WTC11 (cell line): ENCODE data around the gene GLA. TPM values are rescaled to one million over a fixed set of nuclear protein-coding genes. Genes with fewer than 3 reads are reported as not detected.

Experiments
- ATAC-seq: fragments of 200-7000 bp; cut with Tn5 transposase; 2 replicates; pipeline ENCODE4 v1.10.0; 2021; ENCODE audit warnings: mild to moderate bottlenecking, moderate library complexity
- CTCF ChIA-PET: fragments of 300-600 bp; sonication (Branson Sonifier 250); formaldehyde crosslinking; loops from one replicate; lab custom pipeline; 2021; ENCODE audit warnings: antibody characterized with exemption; lab: Charles Lee
- POLR2A ChIA-PET: fragments of 350-600 bp; sonication (Branson Sonifier 250); formaldehyde crosslinking; loops from one replicate; lab custom pipeline; 2021; ENCODE audit warnings: antibody characterized with exemption; lab: Charles Lee
- DNase-seq: peaks from one replicate; pipeline ENCODE4 v3.0.0; 2021; ENCODE audit warnings: low spot score
- H3K27ac Mint-ChIP-seq: 2 replicates; pipeline ENCODE4 v1.8.0; 2021; ENCODE audit warnings: mixed read lengths
- H3K27me3 Mint-ChIP-seq: 2 replicates; pipeline ENCODE4 v1.8.0; 2021; ENCODE audit warnings: low read depth, mild to moderate bottlenecking, moderate library complexity, mixed read lengths
- H3K36me3 Mint-ChIP-seq: 2 replicates; pipeline ENCODE4 v1.8.0; 2021; ENCODE audit warnings: mixed read lengths
- H3K4me1 Mint-ChIP-seq: 2 replicates; pipeline ENCODE4 v1.8.0; 2022; ENCODE audit warnings: mixed read lengths
- H3K4me3 Mint-ChIP-seq: 2 replicates; pipeline ENCODE4 v1.8.0; 2021; ENCODE audit warnings: mild to moderate bottlenecking, moderate library complexity, mixed read lengths
- H3K9me3 Mint-ChIP-seq: 2 replicates; pipeline ENCODE4 v1.8.0; 2021; ENCODE audit warnings: mixed read lengths
- CREB1 ChIP-seq: sonication (generic); formaldehyde crosslinking; IDR thresholded peaks from 2 replicates; pipeline ENCODE4 v1.8.0; 2023; ENCODE audit warnings: mild to moderate bottlenecking, missing genetic modification reagents
- ESRRA ChIP-seq: sonication (generic); formaldehyde crosslinking; IDR thresholded peaks from 2 replicates; pipeline ENCODE4 v1.8.1; 2022; ENCODE audit warnings: mild to moderate bottlenecking, missing genetic modification reagents, borderline replicate concordance
- FOXK1 ChIP-seq: sonication (generic); formaldehyde crosslinking; IDR thresholded peaks from 2 replicates; pipeline ENCODE4 v1.8.0; 2022; ENCODE audit warnings: mild to moderate bottlenecking, moderate library complexity, missing genetic modification reagents
- GABPB1 ChIP-seq: sonication (generic); formaldehyde crosslinking; IDR thresholded peaks from 2 replicates; pipeline ENCODE4 v1.8.1; 2023; ENCODE audit warnings: mild to moderate bottlenecking, missing genetic modification reagents
- NFATC4 ChIP-seq: fragments of 250-450 bp; sonication (Bioruptor Pico); IDR thresholded peaks from 2 replicates; pipeline ENCODE4 v1.9.0; 2021; ENCODE audit warnings: mild to moderate bottlenecking
- TEAD4 ChIP-seq: sonication (generic); formaldehyde crosslinking; IDR thresholded peaks from 2 replicates; pipeline ENCODE4 v1.8.0; 2022; ENCODE audit warnings: mild to moderate bottlenecking, missing genetic modification reagents
- TP53 ChIP-seq: sonication (generic); formaldehyde crosslinking; IDR thresholded peaks from 2 replicates; pipeline ENCODE4 v1.8.1; 2023; ENCODE audit warnings: mild to moderate bottlenecking, missing genetic modification reagents
- ZNF138 ChIP-seq: sonication (generic); formaldehyde crosslinking; conservative IDR thresholded peaks from 2 replicates; pipeline ENCODE4 v1.8.1; 2022; ENCODE audit warnings: mild to moderate bottlenecking, moderate library complexity, missing genetic modification reagents
- ZNF219 ChIP-seq: sonication (generic); formaldehyde crosslinking; IDR thresholded peaks from 2 replicates; pipeline ENCODE4 v1.8.0; 2023; ENCODE audit warnings: missing genetic modification reagents, mild to moderate bottlenecking, borderline replicate concordance
- ZNF232 ChIP-seq: sonication (generic); formaldehyde crosslinking; IDR thresholded peaks from 2 replicates; pipeline ENCODE4 v1.8.0; 2022; ENCODE audit warnings: mild to moderate bottlenecking, missing genetic modification reagents
- ZNF416 ChIP-seq: fragments of 250-450 bp; sonication (Bioruptor Pico); IDR thresholded peaks from 2 replicates; pipeline ENCODE4 v1.9.0; 2021; ENCODE audit warnings: mild to moderate bottlenecking, inconsistent platforms
- total RNA-seq: library from RNA; stranded (reverse); gene quantifications from 3 replicates; pipeline ENCODE4 v1.2.3, GENCODE V29; 2021
- TF ChIP-seq, protein P1 (sequence below): sonication (generic); formaldehyde crosslinking; IDR thresholded peaks from 2 replicates; pipeline ENCODE4 v1.8.1; 2023; ENCODE audit warnings: mild to moderate bottlenecking, missing genetic modification reagents, borderline replicate concordance
- TF ChIP-seq, protein P2 (sequence below): sonication (generic); formaldehyde crosslinking; conservative IDR thresholded peaks from 2 replicates; pipeline ENCODE4 v1.8.1; 2022; ENCODE audit warnings: mild to moderate bottlenecking, missing genetic modification reagents
- TF ChIP-seq, protein P3 (sequence below): sonication (generic); formaldehyde crosslinking; IDR thresholded peaks from 2 replicates; pipeline ENCODE4 v1.8.1; 2022; ENCODE audit warnings: mild to moderate bottlenecking, missing genetic modification reagents, moderate library complexity, borderline replicate concordance

Gene GLA
- total RNA-seq, 1 experiment from 2014 or later: 44.9 TPM

DNA sequence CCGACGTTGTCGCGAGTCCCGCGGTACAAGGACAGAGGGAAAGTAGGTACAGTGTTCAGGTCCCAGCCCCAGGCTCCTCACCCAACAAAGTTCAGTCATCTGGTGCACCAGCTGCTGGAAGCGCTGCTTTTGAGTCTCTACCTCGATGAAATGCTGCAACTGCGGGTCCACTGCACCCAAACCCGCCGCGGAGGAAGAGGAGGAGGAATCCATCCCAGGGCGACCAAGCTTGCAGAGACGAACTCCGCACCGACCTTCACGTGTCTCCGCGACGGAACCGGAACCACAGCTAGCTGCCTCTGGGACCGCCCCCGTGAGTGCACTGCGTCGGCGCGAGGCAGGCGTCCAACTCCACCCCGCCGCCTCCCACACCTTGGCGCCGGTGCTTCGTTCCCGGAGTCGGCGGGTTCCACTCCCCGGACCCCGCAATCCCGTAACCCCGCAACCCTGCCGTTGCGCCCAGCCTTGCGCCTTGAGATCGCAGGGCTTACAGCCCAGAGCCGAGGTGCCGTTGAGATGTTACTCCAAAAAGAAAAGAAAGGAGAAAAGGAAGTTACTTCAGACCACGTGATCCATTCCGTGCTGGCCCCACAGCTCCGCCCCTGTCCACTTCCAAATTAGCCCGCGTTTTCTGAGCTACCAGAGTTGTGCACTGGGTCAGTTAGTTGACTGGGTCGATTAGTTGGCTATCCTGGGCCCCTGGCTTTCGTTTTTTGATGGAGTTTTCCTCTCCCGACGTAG, 59.1 kb downstream of the GLA start, which contains the start of gene TIMM8A (continued):
- TF ChIP-seq, protein P1, sequence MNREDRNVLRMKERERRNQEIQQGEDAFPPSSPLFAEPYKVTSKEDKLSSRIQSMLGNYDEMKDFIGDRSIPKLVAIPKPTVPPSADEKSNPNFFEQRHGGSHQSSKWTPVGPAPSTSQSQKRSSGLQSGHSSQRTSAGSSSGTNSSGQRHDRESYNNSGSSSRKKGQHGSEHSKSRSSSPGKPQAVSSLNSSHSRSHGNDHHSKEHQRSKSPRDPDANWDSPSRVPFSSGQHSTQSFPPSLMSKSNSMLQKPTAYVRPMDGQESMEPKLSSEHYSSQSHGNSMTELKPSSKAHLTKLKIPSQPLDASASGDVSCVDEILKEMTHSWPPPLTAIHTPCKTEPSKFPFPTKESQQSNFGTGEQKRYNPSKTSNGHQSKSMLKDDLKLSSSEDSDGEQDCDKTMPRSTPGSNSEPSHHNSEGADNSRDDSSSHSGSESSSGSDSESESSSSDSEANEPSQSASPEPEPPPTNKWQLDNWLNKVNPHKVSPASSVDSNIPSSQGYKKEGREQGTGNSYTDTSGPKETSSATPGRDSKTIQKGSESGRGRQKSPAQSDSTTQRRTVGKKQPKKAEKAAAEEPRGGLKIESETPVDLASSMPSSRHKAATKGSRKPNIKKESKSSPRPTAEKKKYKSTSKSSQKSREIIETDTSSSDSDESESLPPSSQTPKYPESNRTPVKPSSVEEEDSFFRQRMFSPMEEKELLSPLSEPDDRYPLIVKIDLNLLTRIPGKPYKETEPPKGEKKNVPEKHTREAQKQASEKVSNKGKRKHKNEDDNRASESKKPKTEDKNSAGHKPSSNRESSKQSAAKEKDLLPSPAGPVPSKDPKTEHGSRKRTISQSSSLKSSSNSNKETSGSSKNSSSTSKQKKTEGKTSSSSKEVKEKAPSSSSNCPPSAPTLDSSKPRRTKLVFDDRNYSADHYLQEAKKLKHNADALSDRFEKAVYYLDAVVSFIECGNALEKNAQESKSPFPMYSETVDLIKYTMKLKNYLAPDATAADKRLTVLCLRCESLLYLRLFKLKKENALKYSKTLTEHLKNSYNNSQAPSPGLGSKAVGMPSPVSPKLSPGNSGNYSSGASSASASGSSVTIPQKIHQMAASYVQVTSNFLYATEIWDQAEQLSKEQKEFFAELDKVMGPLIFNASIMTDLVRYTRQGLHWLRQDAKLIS (CRISPR knock-in tag): no peak
- TF ChIP-seq TEAD4 (CRISPR knock-in tag) (no peak), ZNF138 (CRISPR knock-in tag) (no peak), ZNF219 (CRISPR knock-in tag) (no peak), FOXK1 (CRISPR knock-in tag) (0 out of 2 replicates have a peak, but pooled peaks have one; percentile 36), NFATC4 (no peak), TP53 (CRISPR knock-in tag) (no peak), ZNF416 (CRISPR knock-in tag) (no peak)
- TF ChIP-seq, protein P2, sequence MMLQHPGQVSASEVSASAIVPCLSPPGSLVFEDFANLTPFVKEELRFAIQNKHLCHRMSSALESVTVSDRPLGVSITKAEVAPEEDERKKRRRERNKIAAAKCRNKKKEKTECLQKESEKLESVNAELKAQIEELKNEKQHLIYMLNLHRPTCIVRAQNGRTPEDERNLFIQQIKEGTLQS (CRISPR knock-in tag): no peak

DNA sequence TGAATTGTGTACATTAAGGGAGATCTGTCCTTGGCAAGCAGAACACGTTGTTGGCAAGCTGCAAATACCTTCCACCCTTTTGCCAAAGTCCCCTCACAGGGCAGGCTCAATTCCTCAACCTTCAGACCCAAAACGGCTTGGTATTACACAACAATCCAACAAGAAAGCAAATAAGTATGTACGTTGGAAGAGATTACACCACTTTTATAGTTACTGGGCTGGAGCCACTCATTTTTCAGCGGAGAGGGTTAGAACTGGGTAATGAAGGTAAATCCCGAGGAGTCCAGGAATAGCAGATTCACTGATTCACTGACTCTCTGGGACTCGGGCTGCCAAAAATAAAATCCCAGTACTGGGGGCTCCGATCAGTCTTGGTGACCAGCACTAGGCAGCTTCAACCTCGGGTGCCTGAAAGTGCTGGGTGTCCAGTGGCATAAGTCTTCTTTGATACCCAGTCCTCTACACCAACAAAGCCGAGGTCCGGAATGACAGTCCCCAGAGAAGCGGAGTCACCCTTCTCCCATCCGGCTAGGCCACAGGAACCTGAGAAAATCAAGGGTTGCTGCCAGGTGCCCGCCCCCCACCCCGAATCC, 59.8 kb downstream of the GLA start:
- DNase-seq: no peak
- Mint-ChIP-seq H3K27ac (no peak overlapping the region), H3K9me3 (no peaks in the 10 kb centered on the region), H3K4me1 (0 out of 2 replicates have a peak, but pooled peaks cover 2% of the 10 kb centered on the region), H3K4me3 (peak overlapping the region; percentile 84), H3K36me3 (peaks cover 16% of the 10 kb centered on the region), H3K27me3 (no peaks in the 10 kb centered on the region)
- POLR2A ChIA-PET: interaction anchor here (0.6 kb wide), 1 partner anchor 43 kb away, joined by 4 read pairs; the partner anchor contains the start of gene RPL36A
- TF ChIP-seq CREB1 (CRISPR knock-in tag) (no peak), GABPB1 (CRISPR knock-in tag) (no peak), ZNF232 (CRISPR knock-in tag) (no peak), ESRRA (CRISPR knock-in tag) (no peak)
- TF ChIP-seq, protein P3, sequence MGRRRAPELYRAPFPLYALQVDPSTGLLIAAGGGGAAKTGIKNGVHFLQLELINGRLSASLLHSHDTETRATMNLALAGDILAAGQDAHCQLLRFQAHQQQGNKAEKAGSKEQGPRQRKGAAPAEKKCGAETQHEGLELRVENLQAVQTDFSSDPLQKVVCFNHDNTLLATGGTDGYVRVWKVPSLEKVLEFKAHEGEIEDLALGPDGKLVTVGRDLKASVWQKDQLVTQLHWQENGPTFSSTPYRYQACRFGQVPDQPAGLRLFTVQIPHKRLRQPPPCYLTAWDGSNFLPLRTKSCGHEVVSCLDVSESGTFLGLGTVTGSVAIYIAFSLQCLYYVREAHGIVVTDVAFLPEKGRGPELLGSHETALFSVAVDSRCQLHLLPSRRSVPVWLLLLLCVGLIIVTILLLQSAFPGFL: no peak
- no peak for ATAC-seq
- CTCF ChIA-PET: interaction anchor here (1.0 kb wide), 1 partner anchor 10 kb away, joined by 3 read pairs; no protein-coding TSS in a partner anchor

Other genes with a start within 250 kb of the GLA start
- 0.30 to 0.52 TPM (median 0.39 TPM) in 3 replicates for gene DRP2, start 188.1 kb downstream of the GLA start, total RNA-seq
- gene TAF7L, start 116.6 kb downstream of the GLA start, total RNA-seq: 0.11 to 0.17 TPM in 2 of 3 replicates, not detected in the other
- 25.6 to 31.8 TPM (median 28.9 TPM) in 3 replicates for gene TIMM8A, start 59.2 kb downstream of the GLA start, total RNA-seq
- 0.66 to 1.1 TPM (median 0.74 TPM) in 3 replicates for gene BTK, start 21.7 kb downstream of the GLA start, total RNA-seq
- gene RPL36A, start 16.9 kb downstream of the GLA start, total RNA-seq: 320 to 429 TPM (median 409 TPM) in 3 replicates
- gene HNRNPH2, start 297 bp upstream of the GLA start, total RNA-seq: 61.2 to 70.9 TPM (median 65.8 TPM) in 3 replicates
- 13.9 to 15.2 TPM (median 14.5 TPM) in 3 replicates for gene ARMCX4, start 77.5 kb upstream of the GLA start, total RNA-seq
- gene ARMCX1, start 142.6 kb upstream of the GLA start, total RNA-seq: 23.6 to 27.4 TPM (median 23.7 TPM) in 3 replicates
- gene ARMCX6, start 210.1 kb upstream of the GLA start, total RNA-seq: 27.0 to 30.3 TPM (median 28.4 TPM) in 3 replicates
- gene ARMCX3, start 215.2 kb upstream of the GLA start, total RNA-seq: 17.0 to 21.2 TPM (median 18.3 TPM) in 3 replicates